NCI-H345 (cell line): ENCODE results near the gene MDM4.
"Not testable (repeated sequence)": the region's sequence is repeated elsewhere in the genome, so short reads cannot be mapped to it uniquely, and the experiment has no call there.

Source experiments
- DNase-seq: peaks from one replicate; lab custom pipeline; 2025; lab: John Stamatoyannopoulos, UW

Gene MDM4

GRCh38 chr1:204516180-204516879, at the start of gene MDM4:
MDM4 (plus strand) TSS chr1:204516406; CDS start chr1:204525519, 9,113 bp downstream.
- peak; percentile 96 for DNase-seq

- no peak for DNase-seq
Observed at GRCh38 chr1:204466416-204467405, 49.5 kb upstream of the MDM4 start.

- DNase-seq = no peak
Observed at GRCh38 chr1:204468206-204468605, 48.0 kb upstream of the MDM4 start.

- no peak for DNase-seq
Observed at GRCh38 chr1:204468766-204469302, 47.4 kb upstream of the MDM4 start.

- no peak for DNase-seq
Observed at GRCh38 chr1:204469304-204469703, 46.9 kb upstream of the MDM4 start.

GRCh38 chr1:204471687-204472086, 44.5 kb upstream of the MDM4 start:
- DNase-seq = no peak

GRCh38 chr1:204472660-204473059, 43.5 kb upstream of the MDM4 start:
- no peak for DNase-seq

GRCh38 chr1:204473400-204473965, 42.7 kb upstream of the MDM4 start:
- no peak for DNase-seq

- no peak for DNase-seq
Observed at GRCh38 chr1:204475656-204476432, 40.4 kb upstream of the MDM4 start.

GRCh38 chr1:204476563-204476962, 39.6 kb upstream of the MDM4 start:
- no peak for DNase-seq

GRCh38 chr1:204477036-204477740, 39.0 kb upstream of the MDM4 start:
- no peak for DNase-seq

- no peak for DNase-seq
Observed at GRCh38 chr1:204478172-204478899, 37.9 kb upstream of the MDM4 start.

GRCh38 chr1:204478921-204479320, 37.3 kb upstream of the MDM4 start:
- no peak for DNase-seq

GRCh38 chr1:204479387-204480136, 36.6 kb upstream of the MDM4 start:
- DNase-seq = no peak

GRCh38 chr1:204480515-204480914, 35.7 kb upstream of the MDM4 start:
- DNase-seq = no peak

GRCh38 chr1:204483791-204484190, 32.4 kb upstream of the MDM4 start:
- DNase-seq = no peak

GRCh38 chr1:204486513-204487255, 29.5 kb upstream of the MDM4 start:
- DNase-seq = not testable (repeated sequence)

- no peak for DNase-seq
Observed at GRCh38 chr1:204487256-204487615, 29.0 kb upstream of the MDM4 start.

- no peak for DNase-seq
Observed at GRCh38 chr1:204491655-204492054, 24.6 kb upstream of the MDM4 start.
